ENCODE data around the gene NPW. TPM values are rescaled to one million over a fixed set of nuclear protein-coding genes. Genes with fewer than 3 reads are reported as not detected.

NPW gene
- total RNA-seq, 1 donor, result 1.3 TPM

DNA sequence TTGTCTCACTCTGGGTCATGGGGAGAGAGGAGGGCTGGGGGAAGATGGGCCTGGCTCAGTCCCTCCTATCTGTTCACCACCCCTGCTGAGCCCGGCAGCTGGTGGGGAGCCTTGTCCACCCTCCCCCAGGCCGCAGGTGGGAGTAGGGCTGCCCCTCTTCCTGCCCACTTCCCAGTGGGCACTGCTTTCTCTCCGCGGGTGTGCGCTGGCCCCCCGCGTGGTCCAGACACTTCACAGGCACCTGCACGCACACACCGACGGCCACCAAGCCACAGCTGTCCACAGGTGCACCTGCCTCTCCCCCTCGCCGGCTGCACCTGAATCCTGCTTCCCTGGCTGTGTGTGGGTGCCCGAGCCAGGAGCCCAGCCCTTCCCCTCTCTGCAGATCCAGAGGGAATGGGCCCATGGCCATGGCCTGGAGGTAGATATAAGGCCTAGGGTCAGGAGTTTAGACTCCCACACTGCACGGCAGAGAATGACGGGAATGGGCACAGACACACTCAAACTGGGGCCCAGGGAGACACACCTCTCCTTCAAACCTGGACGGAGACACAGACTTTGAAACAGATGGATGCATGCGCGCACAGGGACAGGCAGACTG is 9.1 kb downstream of the NPW start:
- no peak overlapping the region for H3K4me3 ChIP-seq (ENCODE audit: low read depth, low read length)
- no peak for DNase-seq (ENCODE audit: low read depth)
- no peak for TF ChIP-seq CTCF (IDR thresholded peaks at IDR 0.05; ENCODE audit: insufficient read depth, low read depth, low read length)

GRCh38 chr16:2029350-2029749 is 9.8 kb downstream of the NPW start:
- H3K4me3 ChIP-seq (ENCODE audit: low read depth, low read length), result no peak overlapping the region
- TF ChIP-seq CTCF (IDR thresholded peaks at IDR 0.05; ENCODE audit: insufficient read depth, low read depth, low read length), result no peak
- no peak for DNase-seq (ENCODE audit: low read depth)

DNA sequence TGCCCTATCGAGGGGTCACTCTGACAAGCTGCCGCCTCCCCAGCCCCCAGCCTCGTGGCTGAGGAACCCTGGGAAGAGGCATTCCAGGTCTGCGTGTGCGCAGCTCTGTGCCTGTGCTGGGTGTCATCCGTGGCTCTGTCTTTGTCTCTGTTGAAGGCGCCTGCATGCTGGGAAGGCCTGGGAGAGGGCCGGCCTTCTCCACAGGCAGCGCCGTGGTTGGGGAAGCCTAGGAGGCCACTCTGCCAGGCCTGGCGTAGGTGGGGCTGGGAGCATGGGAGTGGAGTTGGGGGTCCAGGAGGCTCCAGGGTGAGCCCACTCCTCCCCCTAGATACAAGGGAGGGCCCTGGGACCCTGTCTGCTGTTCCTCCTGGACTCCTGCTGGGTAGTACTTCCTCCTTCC is 10.5 kb downstream of the NPW start:
- no peak for TF ChIP-seq CTCF (IDR thresholded peaks at IDR 0.05; ENCODE audit: insufficient read depth, low read depth, low read length)
- no peak for DNase-seq (ENCODE audit: low read depth)

DNA sequence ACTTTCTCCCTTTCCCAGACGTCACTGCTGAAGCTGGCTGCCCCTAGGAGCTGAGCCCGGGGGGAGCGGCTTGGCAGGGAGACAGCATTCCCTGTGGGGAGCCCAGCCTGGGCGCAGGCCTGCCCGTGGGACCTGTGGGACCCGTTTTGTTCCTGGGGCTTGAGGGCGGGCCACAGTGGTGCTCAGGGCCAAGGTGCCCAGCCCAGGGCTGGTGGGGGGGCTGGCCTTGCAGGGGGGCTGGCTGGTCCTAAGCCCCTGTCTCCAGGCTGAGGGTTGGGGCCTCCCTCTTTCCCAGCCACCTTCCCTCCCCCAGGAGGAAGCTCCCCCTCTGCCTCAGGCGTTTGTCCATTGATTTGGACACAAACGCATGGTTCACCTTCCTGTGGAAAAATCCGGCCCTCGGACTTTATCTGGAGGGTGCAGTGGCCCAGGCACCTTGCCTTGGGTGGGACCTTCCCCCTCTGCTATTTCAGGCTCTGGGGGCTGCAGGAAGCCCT is 11.5 kb downstream of the NPW start:
- DNase-seq (ENCODE audit: low read depth), result no peak
- H3K4me3 ChIP-seq (ENCODE audit: low read depth, low read length), result no peak overlapping the region

More for the DNA sequence above, 10.5 kb downstream of the NPW start:
- no peak overlapping the region for H3K4me3 ChIP-seq (ENCODE audit: low read depth, low read length)

DNA sequence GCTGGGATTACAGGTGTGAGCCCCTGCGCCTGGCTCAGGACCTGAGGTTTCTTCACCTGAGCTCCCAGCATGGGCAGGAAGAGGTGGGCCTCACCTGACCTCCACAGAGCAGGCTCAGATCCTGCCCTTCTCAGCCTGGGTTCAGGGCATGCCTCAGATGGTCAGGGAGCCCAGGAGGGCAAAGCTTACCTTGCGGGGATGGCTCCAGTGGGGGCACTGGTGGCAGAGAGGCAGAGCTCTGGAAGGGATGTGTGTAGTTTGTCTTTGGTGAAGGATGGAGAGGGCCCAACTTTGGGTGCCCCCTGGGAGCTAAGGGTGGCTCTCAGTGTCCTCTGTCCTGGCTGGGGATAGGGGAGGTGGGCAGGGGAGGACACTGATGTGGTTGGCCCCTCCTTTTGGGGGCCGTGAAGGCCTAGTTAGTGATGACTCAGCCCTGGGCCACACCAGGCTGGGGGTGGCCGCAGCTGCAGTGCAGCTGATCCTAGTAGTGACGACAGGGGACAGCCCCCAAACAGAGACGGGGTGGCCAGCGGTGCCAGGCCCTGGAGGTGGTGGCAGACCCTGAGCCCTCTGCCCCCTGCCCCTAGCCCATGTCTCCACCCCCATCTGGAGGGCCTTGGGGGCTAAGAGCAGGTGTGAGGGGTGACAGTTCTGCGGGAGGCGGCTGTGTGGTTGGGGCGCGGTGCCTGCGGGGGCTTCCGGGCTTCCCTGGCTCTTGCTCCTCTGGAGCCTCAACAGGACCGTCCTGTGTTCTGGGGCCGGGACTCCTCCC is 12.9 kb downstream of the NPW start:
- peak; percentile 64 for DNase-seq (ENCODE audit: low read depth)
- TF ChIP-seq CTCF (IDR thresholded peaks at IDR 0.05; ENCODE audit: insufficient read depth, low read depth, low read length), result no peak
- no peak overlapping the region for H3K4me3 ChIP-seq (ENCODE audit: low read depth, low read length)

More for the DNA sequence above, 11.5 kb downstream of the NPW start:
- no peak for TF ChIP-seq CTCF (IDR thresholded peaks at IDR 0.05; ENCODE audit: insufficient read depth, low read depth, low read length)

DNA sequence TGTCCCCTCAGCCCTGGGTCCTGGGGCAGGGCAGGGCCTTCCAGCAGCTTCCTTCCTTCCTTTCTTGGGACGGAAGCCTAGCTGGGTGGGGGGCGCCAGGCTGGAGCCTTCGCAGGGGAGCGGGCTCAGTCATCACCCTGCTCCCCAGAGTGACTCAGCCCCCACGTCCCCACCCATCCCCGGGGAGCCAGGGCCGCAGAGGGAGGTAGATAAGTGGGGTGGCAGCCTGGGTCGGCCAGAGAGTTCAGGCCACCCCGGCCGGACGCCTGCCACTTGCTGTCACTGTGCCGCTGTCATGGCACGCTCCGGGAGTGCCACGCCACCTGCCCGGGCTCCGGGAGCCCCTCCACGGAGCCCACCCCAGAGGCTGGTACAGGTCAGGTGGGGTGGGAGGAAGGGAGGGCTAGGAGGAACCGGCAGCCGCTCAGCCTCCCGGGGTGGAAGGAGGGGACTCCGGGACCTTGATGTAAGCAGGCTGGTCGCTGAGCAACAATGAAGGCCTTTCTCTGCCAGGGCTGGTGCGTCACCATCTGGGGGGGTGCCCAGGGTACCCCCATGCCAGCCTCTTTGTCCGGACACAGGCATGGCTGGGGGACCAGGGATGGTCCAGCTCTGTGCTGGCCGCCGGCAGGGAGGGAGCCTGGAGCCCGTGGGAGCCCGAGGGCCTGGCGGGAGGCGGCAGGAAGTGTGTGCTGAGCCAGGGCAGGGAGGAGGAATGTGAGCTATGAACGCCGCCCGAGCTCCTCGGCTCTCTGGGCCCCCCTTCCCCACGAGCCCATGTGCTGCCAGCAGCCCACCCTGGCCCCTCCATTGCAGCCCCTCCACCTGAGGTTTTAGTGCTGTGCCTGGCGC is 13.7 kb downstream of the NPW start:
- DNase-seq (ENCODE audit: low read depth), result peak; percentile 70
- H3K4me3 ChIP-seq (ENCODE audit: low read depth, low read length), result peak overlapping the region; percentile 41
- TF ChIP-seq CTCF (IDR thresholded peaks at IDR 0.05; ENCODE audit: insufficient read depth, low read depth, low read length), result no peak

DNA sequence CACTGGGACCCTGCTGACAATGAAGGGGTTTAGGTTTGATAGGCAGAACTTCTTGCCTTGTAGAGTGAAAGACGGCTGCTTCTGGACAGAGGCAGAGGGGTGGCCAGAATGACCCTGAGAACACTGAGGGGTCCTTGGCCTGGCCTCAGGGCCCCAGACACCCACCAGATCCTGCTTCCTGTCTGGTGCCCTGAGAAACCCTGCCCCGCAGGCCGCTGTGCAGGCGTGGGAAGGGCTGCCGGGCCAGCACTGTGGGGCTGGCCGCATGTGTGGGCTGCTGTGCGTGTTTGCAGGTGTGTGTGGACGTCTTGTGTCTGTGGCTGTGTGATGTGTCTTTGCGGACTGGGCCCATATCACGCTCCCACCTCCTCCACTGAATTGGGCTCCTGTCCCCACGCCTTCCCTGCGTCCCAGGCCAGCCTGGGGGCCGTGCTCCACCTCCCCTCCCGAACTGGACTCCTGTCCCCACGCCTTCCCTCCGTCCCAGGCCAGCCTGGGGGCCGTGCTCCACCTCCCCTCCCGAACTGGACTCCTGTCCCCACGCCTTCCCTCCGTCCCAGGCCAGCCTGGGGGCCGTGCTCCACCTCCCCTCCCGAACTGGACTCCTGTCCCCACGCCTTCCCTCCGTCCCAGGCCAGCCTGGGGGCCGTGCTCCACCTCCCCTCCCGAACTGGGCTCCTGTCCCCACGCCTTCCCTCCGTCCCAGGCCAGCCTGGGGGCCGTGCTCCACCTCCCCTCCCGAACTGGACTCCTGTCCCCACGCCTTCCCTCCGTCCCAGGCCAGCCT is 14.5 kb downstream of the NPW start:
- peak; percentile 57 for DNase-seq (ENCODE audit: low read depth)
- peak overlapping the region; percentile 41 for H3K4me3 ChIP-seq (ENCODE audit: low read depth, low read length)

Data from fibroblast of villous mesenchyme (primary cell).